Adrenal gland (tissue), 5 donors: ENCODE measurements around the gene SHTN1.

ENCODE experiments used
- CTCF ChIP-seq, 6 experiments: fragments of 450-650 bp in 4 of 6; fragments of 200-600 bp in 2 of 6; sonication (generic) in 1 of 6; IDR thresholded peaks; 1 replicate in 5 of 6; 2 replicates in 1 of 6; pipeline versions ENCODE4 v1.5.1 to v1.8.0; 2016 to 2021; ENCODE audit warnings: antibody characterized with exemption in 6 of 6, mild to moderate bottlenecking in 2 of 6, moderate library complexity in 1 of 6
- POLR2A ChIP-seq, 2 donors: fragments of 450-650 bp; IDR thresholded peaks; one replicate each; pipeline ENCODE4 v1.6.1; 2017; ENCODE audit warnings: antibody characterized with exemption in 2 of 2, mild to moderate bottlenecking in 2 of 2, moderate library complexity in 1 of 2
- donor health status: DM: no; HTN: no; CAD: no.

GRCh38 chr10:116899626-116900025, 105.4 kb downstream of the SHTN1 start:
- TF ChIP-seq CTCF (IDR thresholded peaks at IDR 0.05), result no peak
- no peak for TF ChIP-seq POLR2A (IDR thresholded peaks at IDR 0.05)
